Osteocyte (in vitro differentiated cells): ENCODE data around the gene PKIB. TPM values are rescaled to one million over a fixed set of nuclear protein-coding genes. Genes with fewer than 3 reads are reported as not detected.

Experiments
- DNase-seq: peaks from one replicate; pipeline ENCODE4 v3.0.0; 2021; ENCODE audit warnings: mixed read lengths; ENCODE audit not compliant: unreplicated experiment; ENCODE audit errors: extremely low spot score
- H3K27ac Mint-ChIP-seq: one replicate; pipeline ENCODE4 v1.8.0; 2021; ENCODE audit warnings: mild to moderate bottlenecking, mixed read lengths; ENCODE audit not compliant: unreplicated experiment
- H3K27me3 Mint-ChIP-seq: one replicate; pipeline ENCODE4 v1.8.0; 2021; ENCODE audit warnings: mixed read lengths; ENCODE audit not compliant: unreplicated experiment
- H3K36me3 Mint-ChIP-seq: one replicate; pipeline ENCODE4 v1.8.0; 2021; ENCODE audit warnings: mixed read lengths; ENCODE audit not compliant: unreplicated experiment
- H3K4me1 Mint-ChIP-seq: one replicate; pipeline ENCODE4 v1.8.0; 2021; ENCODE audit warnings: mixed read lengths; ENCODE audit not compliant: unreplicated experiment
- H3K4me3 Mint-ChIP-seq: one replicate; pipeline ENCODE4 v1.8.0; 2021; ENCODE audit warnings: mild to moderate bottlenecking, moderate library complexity, mixed read lengths; ENCODE audit not compliant: unreplicated experiment
- H3K9me3 Mint-ChIP-seq: one replicate; pipeline ENCODE4 v1.8.0; 2021; ENCODE audit warnings: mixed read lengths; ENCODE audit not compliant: unreplicated experiment
- total RNA-seq: library from RNA; stranded (reverse); gene quantifications from 2 replicates; pipeline ENCODE4 v1.2.1, GENCODE V29; 2021
- TF ChIP-seq, protein P1 (sequence below): fragments of 200-600 bp; sonication (generic); IDR thresholded peaks from 2 replicates; pipeline ENCODE4 v1.5.0; 2021; ENCODE audit warnings: antibody characterized with exemption, mild to moderate bottlenecking, moderate library complexity

Gene PKIB
- total RNA-seq, 1 donor from 2014 or later: 35.0 TPM

DNA sequence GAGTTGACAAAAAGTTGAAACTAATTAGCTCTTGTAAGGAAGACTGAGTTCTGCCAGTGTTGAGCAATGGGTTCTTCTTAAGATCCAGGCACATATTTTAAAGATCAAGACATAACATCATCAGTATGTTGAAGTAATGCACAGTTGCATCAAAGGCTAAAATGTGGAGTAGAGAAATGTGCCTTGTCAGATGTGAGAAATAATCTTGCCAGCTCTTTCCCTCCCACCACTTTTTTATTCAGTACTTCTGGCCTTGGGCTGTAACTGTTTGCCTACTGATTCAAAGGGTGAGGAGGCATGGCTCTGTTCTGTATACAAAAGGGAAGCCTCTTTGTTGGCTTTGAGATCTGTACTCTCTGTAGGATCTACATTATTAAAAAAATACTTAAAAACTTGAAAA is 13.1 kb downstream of the PKIB start:
- no peak overlapping the region for H3K27ac Mint-ChIP-seq
- no peak for DNase-seq
- H3K36me3 Mint-ChIP-seq: peaks cover 5% of the 10 kb centered on the region
- peaks cover 8% of the 10 kb centered on the region for H3K4me1 Mint-ChIP-seq
- TF ChIP-seq, protein P1, sequence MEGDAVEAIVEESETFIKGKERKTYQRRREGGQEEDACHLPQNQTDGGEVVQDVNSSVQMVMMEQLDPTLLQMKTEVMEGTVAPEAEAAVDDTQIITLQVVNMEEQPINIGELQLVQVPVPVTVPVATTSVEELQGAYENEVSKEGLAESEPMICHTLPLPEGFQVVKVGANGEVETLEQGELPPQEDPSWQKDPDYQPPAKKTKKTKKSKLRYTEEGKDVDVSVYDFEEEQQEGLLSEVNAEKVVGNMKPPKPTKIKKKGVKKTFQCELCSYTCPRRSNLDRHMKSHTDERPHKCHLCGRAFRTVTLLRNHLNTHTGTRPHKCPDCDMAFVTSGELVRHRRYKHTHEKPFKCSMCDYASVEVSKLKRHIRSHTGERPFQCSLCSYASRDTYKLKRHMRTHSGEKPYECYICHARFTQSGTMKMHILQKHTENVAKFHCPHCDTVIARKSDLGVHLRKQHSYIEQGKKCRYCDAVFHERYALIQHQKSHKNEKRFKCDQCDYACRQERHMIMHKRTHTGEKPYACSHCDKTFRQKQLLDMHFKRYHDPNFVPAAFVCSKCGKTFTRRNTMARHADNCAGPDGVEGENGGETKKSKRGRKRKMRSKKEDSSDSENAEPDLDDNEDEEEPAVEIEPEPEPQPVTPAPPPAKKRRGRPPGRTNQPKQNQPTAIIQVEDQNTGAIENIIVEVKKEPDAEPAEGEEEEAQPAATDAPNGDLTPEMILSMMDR: no peak
- no peaks in the 10 kb centered on the region for H3K27me3 Mint-ChIP-seq
- H3K9me3 Mint-ChIP-seq: no peaks in the 10 kb centered on the region
- H3K4me3 Mint-ChIP-seq: no peak overlapping the region

- Mint-ChIP-seq H3K27ac (no peak overlapping the region), H3K4me1 (peaks cover 8% of the 10 kb centered on the region), H3K27me3 (no peaks in the 10 kb centered on the region), H3K9me3 (no peaks in the 10 kb centered on the region), H3K36me3 (peaks cover 6% of the 10 kb centered on the region), H3K4me3 (no peak overlapping the region)
- TF ChIP-seq, protein P1: no peak
- no peak for DNase-seq
These were observed 14.6 kb downstream of the PKIB start for GRCh38 chr6:122624853-122625252.

DNA sequence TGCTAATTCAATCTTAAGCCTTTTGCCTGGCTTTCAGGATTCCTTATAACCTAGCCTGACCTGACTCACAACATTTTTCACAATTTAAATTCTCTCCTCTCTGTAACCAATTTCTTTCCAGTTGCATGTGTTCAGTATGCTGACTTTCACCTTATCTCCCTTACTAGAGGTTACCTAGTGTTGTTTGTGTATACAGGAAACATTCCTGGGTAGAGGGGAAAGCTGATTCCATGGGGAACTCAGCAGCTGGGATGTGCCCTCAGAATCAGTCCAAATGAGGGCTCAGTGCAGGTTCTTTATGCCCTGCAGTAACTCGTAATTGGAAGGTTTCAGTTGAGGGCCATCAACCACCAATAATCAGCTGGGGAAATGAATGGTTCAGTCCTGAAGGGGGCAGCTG is 18.5 kb downstream of the PKIB start:
- no peak for DNase-seq
- no peak overlapping the region for H3K27ac Mint-ChIP-seq
- peaks cover 6% of the 10 kb centered on the region for H3K36me3 Mint-ChIP-seq
- peaks cover 30% of the 10 kb centered on the region for H3K4me1 Mint-ChIP-seq
- TF ChIP-seq, protein P1: no peak
- no peak overlapping the region for H3K4me3 Mint-ChIP-seq
- no peaks in the 10 kb centered on the region for H3K27me3 Mint-ChIP-seq
- no peaks in the 10 kb centered on the region for H3K9me3 Mint-ChIP-seq

DNA sequence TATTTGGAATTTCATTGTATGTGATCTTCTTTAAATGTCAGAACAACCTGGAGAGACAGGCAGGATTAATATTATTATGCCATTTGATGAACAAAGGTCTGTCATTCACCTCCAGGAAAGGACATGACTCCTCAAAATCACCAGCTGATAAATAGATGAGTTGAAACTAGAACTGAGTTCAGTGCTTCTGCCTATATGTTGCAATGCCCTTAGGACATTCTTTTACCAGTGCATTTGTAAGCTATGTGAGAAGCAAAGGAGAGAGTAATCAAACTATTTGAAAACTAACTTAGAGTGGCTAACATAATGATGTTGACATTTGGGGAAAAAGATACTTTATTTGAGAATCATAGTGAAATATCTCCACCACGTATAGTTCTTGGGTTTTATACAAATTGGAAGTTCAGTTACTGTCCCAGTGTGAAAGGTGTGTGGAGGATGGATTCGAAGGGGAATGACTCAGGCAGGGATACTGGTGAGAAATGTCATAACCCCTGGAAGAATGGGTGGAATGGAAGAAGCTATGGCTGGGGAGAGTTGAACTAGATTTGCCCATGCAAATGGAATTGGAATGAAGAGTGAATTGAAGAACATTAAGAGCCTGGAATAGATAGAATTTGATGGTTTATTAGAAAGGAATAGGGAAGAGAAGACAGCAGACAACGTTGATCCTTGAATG is 21.5 kb downstream of the PKIB start:
- peak overlapping the region; percentile 69 for H3K27ac Mint-ChIP-seq

DNA sequence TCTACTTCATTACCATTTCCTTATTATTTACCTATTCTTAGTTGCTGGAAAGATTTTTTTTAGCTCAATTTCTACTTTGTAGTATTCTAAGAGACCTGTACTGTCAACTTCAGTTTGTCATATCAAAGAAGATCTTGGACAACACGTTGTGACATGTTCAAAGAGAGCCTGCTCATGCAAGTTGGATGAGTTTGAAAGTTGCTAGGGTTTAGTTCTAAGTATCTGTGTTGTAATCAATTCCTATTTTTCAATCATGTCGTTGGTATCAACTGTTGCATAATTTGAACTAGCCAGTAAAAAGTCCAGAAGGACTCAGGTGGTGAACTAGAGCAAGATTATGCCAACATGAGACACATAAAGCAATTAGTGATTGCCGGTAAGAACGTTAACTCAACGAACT is 30.2 kb downstream of the PKIB start:
- H3K27ac Mint-ChIP-seq: no peak overlapping the region
- peaks cover 21% of the 10 kb centered on the region for H3K36me3 Mint-ChIP-seq
- TF ChIP-seq, protein P1: no peak
- H3K4me3 Mint-ChIP-seq: no peak overlapping the region
- peaks cover 7% of the 10 kb centered on the region for H3K4me1 Mint-ChIP-seq
- no peak for DNase-seq
- H3K9me3 Mint-ChIP-seq: peaks cover 8% of the 10 kb centered on the region
- H3K27me3 Mint-ChIP-seq: no peaks in the 10 kb centered on the region

More for the DNA sequence above, 21.5 kb downstream of the PKIB start:
- DNase-seq: no peak
- H3K4me3 Mint-ChIP-seq: no peak overlapping the region
- TF ChIP-seq, protein P1: no peak
- peaks cover 30% of the 10 kb centered on the region for H3K4me1 Mint-ChIP-seq
- peaks cover 12% of the 10 kb centered on the region for H3K36me3 Mint-ChIP-seq
- no peaks in the 10 kb centered on the region for H3K27me3 Mint-ChIP-seq
- H3K9me3 Mint-ChIP-seq: peaks cover 4% of the 10 kb centered on the region
